ENCODE results near the gene CYRIA. TPM values are rescaled to one million over a fixed set of nuclear protein-coding genes. Genes with fewer than 3 reads are reported as not detected.

The CYRIA gene
- total and polyA plus RNA-seq, 10 of the 15 experiments (the other 5 are each of a cell fraction or from before 2014, with no cell fraction given) = 3.0 to 13.1 (median 8.5) TPM

GRCh38 chr2:16678964-16679363 is 13.3 kb upstream of the CYRIA start:
- WGBS (ENCODE audit: insufficient coverage, insufficient replicate concordance, low lambda C conversion rate, missing lambda C conversion rate) = 58% methylated on average over 4 of the region's 4 CpGs

GRCh38 chr2:16677875-16678274 is 12.2 kb upstream of the CYRIA start:
- DNase-seq (ENCODE audit: low read depth, low spot score) (no peak), FAIRE-seq (no peak), ATAC-seq (no peak)
- CTCF ChIA-PET = interaction anchor here (1.1 to 1.7 kb wide), 4 partner anchors 8 to 79 kb away, joined by 3 to 6 read pairs (median 4); no protein-coding TSS in a partner anchor
- Histone ChIP-seq H3K9me3 (replicated peaks; ENCODE audit: control insufficient read depth, insufficient read depth, low read length) (no peaks in the 10 kb centered on the region; the same call in 2 of the 3 replicates), H4K20me1 (ENCODE audit: control insufficient read depth, insufficient read depth) (no peaks in the 10 kb centered on the region), H2AFZ (ENCODE audit: control insufficient read depth, low read depth, low read length) (no peak overlapping the region), H3K27me3 (replicated peaks in 1 of 2; ENCODE audit: control insufficient read depth in 2 of 2, insufficient read depth in 2 of 2, low read length in 1 of 2) (no peaks in the 10 kb centered on the region; a peak in 1 of 4 replicates), H3K4me3 (no peak overlapping the region), H3K79me2 (ENCODE audit: control insufficient read depth, insufficient read depth, low read length) (no peaks in the 10 kb centered on the region), H3K27ac (ENCODE audit: control insufficient read depth, insufficient read depth) (no peak overlapping the region), H3K4me1 (ENCODE audit: control insufficient read depth, insufficient read depth, low read length) (no peaks in the 10 kb centered on the region), H3K9ac (ENCODE audit: control insufficient read depth, insufficient read depth, low read length) (no peak overlapping the region), H3K4me2 (ENCODE audit: control insufficient read depth, insufficient read depth) (no peak overlapping the region), H3K36me3 (ENCODE audit: control insufficient read depth in 2 of 2, insufficient read depth in 2 of 2, low read length in 1 of 2) (no peaks in the 10 kb centered on the region)
- RAD21 ChIA-PET (ENCODE audit: unreplicated experiment) = interaction anchor here (1.0 to 1.5 kb wide), 3 partner anchors 12 to 18 kb away, joined by 3 read pairs; no protein-coding TSS in a partner anchor
- BruUV-seq (replicated peaks) = no TSS peak
- WGBS (ENCODE audit: insufficient coverage, insufficient replicate concordance, low lambda C conversion rate, missing lambda C conversion rate) = 93% methylated on average over 1 of the region's 1 CpG
- SMC1A ChIA-PET (ENCODE audit: uncharacterized antibody, unreplicated experiment) = interaction anchor here (2.2 to 3.7 kb wide), 9 partner anchors 9 to 79 kb away, joined by 5 to 15 read pairs (median 8); no protein-coding TSS in a partner anchor
- intact Hi-C loops (cut with micrococcal nuclease; ENCODE audit: unreplicated experiment) (no loop called here), in situ Hi-C loops (cut with MboI) (no loop called here)
- POLR2A ChIA-PET = no interaction called here
- TF ChIP-seq WRNIP1 (IDR thresholded peaks at IDR 0.05; ENCODE audit: borderline replicate concordance, low read depth, low read length) (no peak), MEF2B (IDR thresholded peaks at IDR 0.05; ENCODE audit: partially characterized antibody, poor library complexity, severe bottlenecking) (no peak), E2F8 (IDR thresholded peaks at IDR 0.05; ENCODE audit: low read depth, partially characterized antibody) (no peak), SRF (IDR thresholded peaks at IDR 0.05; ENCODE audit: low read depth in 2 of 2, low read length in 2 of 2) (no peak)

More at GRCh38 chr2:16678964-16679363, 13.3 kb upstream of the CYRIA start:
- ChIA-PET CTCF (interaction anchor here (0.7 to 2.8 kb wide), 10 partner anchors 9 to 1042 kb away, joined by 3 to 11 read pairs (median 4); no protein-coding TSS in a partner anchor), POLR2A (no interaction called here), RAD21 (ENCODE audit: unreplicated experiment) (interaction anchor here (1.0 to 1.5 kb wide), 3 partner anchors 13 to 19 kb away, joined by 3 read pairs; no protein-coding TSS in a partner anchor), SMC1A (ENCODE audit: uncharacterized antibody, unreplicated experiment) (interaction anchor here (0.6 to 3.7 kb wide), 15 partner anchors 8 to 78 kb away, joined by 3 to 15 read pairs (median 6); no protein-coding TSS in a partner anchor)
- H3K79me2 ChIP-seq (ENCODE audit: control insufficient read depth, insufficient read depth, low read length) = no peaks in the 10 kb centered on the region
- intact Hi-C loops (cut with micrococcal nuclease; ENCODE audit: unreplicated experiment) (no loop called here), in situ Hi-C loops (cut with MboI) (no loop called here)
- FAIRE-seq = no peak
- H3K27ac ChIP-seq (ENCODE audit: control insufficient read depth, insufficient read depth) = no peak overlapping the region
- no peak overlapping the region for H3K4me2 ChIP-seq (ENCODE audit: control insufficient read depth, insufficient read depth)
- no peaks in the 10 kb centered on the region for H3K36me3 ChIP-seq (ENCODE audit: control insufficient read depth in 2 of 2, insufficient read depth in 2 of 2, low read length in 1 of 2)
- H2AFZ ChIP-seq (ENCODE audit: control insufficient read depth, low read depth, low read length) = no peak overlapping the region
- no peaks in the 10 kb centered on the region for H4K20me1 ChIP-seq (ENCODE audit: control insufficient read depth, insufficient read depth)
- ATAC-seq = no peak
- BruUV-seq (replicated peaks) = no TSS peak
- H3K4me1 ChIP-seq (ENCODE audit: control insufficient read depth, insufficient read depth, low read length) = no peaks in the 10 kb centered on the region
- H3K9ac ChIP-seq (ENCODE audit: control insufficient read depth, insufficient read depth, low read length) = no peak overlapping the region
- no peak overlapping the region for H3K4me3 ChIP-seq
- TF ChIP-seq MYC (IDR thresholded peaks at IDR 0.05; ENCODE audit: insufficient read depth, insufficient read length, insufficient replicate concordance, low read length, severe bottlenecking) = no peak
- no peak for TF ChIP-seq HSF1 (IDR thresholded peaks at IDR 0.05; ENCODE audit: low read depth, low read length)
- no peaks in the 10 kb centered on the region; the same call in 2 of the 3 replicates for H3K9me3 ChIP-seq (replicated peaks; ENCODE audit: control insufficient read depth, insufficient read depth, low read length)
- DNase-seq (ENCODE audit: low read depth, low spot score) = no peak
- no peaks in the 10 kb centered on the region; a peak in 1 of 4 replicates for H3K27me3 ChIP-seq (replicated peaks in 1 of 2; ENCODE audit: control insufficient read depth in 2 of 2, insufficient read depth in 2 of 2, low read length in 1 of 2)
